Hematopoietic multipotent progenitor cell treated with erythropoietin and hydrocortisone succinate and interleukin-3 and kit ligand, for 15 days (in vitro differentiated cells): ENCODE results near the gene CLCN7.
A peak's percentile ranks its signal among the peaks of the same experiment; 100 is the strongest.

Experiments
- DNase-seq: peaks from one replicate; pipeline ENCODE4 v3.0.0-alpha.2; 2015; ENCODE audit warnings: low spot score

Gene CLCN7

GRCh38 chr16:1430759-1431496, 43.9 kb downstream of the CLCN7 start, which contains the start of gene PERCC1:
Gene PERCC1 (plus strand): TSS chr16:1431078. CDS start chr16:1432594, 1,516 bp downstream.
- DNase-seq: no peak

- no peak for DNase-seq
These were observed 44.5 kb downstream of the CLCN7 start for GRCh38 chr16:1430214-1430758.

GRCh38 chr16:1429631-1430030, 45.2 kb downstream of the CLCN7 start:
- no peak for DNase-seq

- DNase-seq: no peak
These were observed 45.8 kb downstream of the CLCN7 start for GRCh38 chr16:1429012-1429411.

- no peak for DNase-seq
These were observed 46.3 kb downstream of the CLCN7 start for GRCh38 chr16:1428511-1428910.

DNA sequence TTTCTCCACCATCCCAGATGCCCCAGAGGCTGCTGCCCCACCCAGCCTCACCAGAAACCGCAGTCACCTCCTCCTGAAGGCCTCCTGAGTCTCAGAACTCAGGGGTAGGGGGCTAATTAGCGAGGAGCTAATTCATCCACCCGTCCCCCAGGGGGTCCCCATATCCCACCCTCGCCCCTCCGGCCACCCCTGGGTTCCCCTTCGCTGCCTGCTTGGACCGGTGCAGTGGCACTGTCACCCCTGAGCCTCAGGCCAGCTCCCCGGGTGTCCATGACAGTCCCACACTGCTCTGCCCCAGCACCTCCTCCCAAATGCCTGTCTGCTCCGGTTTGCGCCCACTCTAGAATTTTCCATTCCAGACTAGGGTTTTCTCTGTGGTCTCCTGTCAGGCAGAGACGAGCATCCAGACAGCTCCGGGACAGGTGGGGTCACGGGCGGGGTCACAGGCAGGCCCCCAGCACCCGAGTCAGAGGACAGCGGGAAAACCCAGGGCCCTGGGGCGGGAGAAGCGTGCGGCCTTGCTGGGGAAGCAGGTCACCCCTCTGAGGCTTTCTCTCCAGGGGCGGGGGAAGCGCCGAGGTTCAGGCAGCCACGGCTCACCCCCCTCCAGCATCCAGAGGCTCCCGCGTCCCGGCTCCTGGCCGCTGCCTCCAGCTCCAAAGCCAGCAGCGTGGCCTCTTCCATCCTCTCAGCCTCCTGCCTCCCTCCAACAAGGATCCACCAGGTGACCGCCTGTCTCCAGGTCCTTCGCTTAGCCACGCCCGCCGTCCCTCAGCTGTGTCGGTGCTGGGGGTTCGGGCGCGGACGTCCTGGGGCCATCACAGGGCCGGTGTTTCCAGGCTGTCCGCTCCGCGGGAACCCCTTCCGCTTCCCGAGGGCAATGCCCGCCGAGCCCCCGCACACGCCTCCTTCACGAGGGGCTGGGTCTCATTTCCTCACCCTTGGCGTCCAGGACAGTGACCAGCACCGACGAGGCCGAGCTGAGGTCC, 47.1 kb downstream of the CLCN7 start:
- no peak for DNase-seq

- DNase-seq: peak; percentile 8
These were observed 47.9 kb downstream of the CLCN7 start for GRCh38 chr16:1426734-1427471.

DNA sequence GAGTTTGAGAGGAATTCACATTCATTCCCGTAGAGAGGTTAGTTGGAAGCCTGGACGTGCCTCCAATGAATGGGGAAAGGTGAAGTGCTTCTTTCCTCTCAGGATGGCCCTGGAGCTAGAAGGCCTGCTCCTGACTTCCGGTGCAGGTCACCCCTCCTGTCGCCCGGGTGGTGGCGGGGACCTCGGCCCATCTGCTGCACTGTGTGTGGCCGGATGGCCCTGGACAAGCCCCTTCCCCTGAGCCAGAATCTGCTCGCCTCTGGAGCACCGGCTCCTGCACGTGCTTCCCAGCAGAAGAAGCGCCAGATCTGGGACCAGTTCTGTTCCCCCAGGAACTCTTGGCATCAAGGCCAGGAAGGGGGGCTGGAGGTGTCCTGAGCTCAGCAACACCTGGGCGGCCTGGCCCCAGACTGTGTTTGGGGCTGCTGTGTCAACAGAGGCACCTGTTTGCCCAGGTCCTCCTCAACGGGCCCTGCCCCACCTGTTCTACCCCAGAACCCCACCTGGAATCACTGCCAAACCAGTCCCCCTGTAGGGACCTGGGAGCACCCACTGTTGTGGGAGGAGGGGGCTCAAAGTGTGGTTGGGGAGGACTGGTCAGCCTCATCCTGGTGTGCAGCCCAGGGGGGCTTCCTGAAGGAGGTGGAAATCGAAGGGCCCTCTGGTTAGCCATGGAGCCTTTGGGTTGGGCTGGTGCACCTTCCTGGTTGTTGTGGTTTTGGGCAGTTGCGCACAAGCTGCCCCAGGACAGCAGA, 49.0 kb downstream of the CLCN7 start:
- DNase-seq: no peak

GRCh38 chr16:1424028-1424427, 50.8 kb downstream of the CLCN7 start:
- DNase-seq: no peak

DNA sequence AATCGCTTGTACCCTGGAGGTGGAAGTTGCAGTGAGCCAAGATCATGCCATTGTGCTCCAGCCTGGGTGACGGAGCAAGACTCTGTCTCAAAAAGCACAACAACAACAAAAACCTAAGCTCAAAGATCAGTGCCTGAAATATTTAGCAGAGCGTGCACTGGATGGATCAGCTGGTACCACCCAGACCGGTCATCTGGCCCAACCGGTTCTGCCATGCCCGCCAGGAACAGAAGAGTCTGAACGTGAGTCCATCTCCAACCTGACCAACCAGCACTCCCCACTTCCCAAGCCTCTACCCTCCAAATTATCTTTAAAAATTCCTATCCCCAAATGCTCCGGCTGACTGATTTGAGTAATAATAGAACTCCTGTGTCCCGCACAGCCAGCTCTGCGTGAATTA, 52.8 kb downstream of the CLCN7 start:
- DNase-seq: no peak

GRCh38 chr16:1420111-1420539, 54.7 kb downstream of the CLCN7 start:
- DNase-seq: peak; percentile 9

DNA sequence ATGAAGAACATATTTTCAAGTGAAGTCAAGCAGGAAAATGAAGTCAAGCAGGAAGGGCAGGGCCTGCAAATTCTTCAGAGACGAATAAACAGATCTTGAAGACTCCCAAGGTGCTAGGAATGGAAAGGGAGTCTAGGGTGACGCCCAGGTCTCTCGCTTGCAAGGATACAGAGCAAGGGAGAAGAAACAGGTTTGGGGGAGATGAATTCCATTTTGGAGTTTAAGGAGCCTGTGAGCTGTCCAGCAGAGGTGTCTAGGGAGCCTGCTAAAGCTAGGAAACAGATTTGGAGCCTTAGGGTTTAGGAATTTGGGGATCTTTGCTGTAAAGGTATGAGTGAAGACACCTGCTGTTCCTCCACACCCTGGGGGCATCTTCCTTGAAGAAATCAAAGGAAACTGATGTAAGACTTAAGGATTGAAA, 58.3 kb downstream of the CLCN7 start:
- no peak for DNase-seq

DNA sequence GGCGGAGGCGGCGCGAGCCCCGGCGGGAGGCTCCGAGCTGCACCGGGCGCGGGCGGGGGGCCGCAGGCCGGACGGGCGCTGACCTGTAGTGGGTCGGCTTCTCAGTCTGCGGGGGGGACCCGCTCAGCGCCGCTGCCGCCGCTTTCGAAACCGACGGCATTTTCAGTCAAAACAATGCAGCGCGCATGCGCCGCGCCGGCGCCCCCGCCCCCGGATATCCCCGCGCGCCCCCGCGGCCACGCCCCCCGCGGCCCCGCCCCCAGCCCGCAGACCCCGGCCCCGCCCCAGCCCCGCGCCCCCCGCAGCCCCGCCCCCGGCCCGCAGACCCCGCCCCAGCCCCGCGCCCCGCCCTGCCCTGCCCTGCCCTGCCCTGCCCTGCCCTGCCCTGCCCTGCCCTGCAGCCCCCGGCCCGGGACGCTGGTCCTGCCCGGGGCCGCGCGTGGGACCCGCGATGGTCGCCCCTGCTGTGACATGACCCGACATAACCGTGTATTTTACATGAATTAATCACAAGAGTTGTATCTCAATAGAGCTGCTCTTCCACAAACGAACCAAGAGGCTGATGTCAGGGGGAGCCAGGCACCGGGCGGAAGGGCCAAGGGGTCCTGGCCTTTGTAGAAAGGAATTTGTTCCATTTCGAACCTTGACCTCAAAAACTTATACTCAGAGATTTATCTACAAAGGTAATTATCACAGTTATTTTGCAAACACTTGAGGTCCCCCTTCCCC, 60.1 kb downstream of the CLCN7 start, which contains the start of gene UNKL:
Gene UNKL, minus strand, starts transcription at position 173 of the 729 bp plus-strand sequence. Its CDS starts 13 bp downstream, at position 160.
- DNase-seq: peak; percentile 54

- DNase-seq: peak; percentile 74
These were observed 60.9 kb downstream of the CLCN7 start for GRCh38 chr16:1413684-1414531.

DNA sequence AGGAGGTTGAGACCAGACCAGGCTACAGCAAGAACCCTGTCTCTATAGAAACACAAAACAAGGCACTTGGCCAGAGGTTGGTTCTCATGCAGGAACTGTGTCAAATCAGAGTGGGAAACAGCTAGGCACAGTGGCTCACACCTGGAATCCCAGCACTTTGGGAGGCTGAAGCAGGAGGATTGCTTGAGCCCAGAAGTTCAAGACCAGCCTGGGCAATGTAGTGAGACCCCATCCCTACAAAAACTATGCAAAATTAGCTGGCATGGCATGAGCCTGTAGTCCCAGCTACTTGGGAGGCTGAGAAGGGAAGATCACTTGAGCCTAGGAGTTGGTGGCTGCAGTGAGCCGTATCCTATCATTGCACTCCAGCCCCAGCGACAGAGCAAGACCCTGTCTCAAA, 62.0 kb downstream of the CLCN7 start:
- no peak for DNase-seq

GRCh38 chr16:1408171-1408837, 66.5 kb downstream of the CLCN7 start:
- DNase-seq: peak; percentile 86

DNA sequence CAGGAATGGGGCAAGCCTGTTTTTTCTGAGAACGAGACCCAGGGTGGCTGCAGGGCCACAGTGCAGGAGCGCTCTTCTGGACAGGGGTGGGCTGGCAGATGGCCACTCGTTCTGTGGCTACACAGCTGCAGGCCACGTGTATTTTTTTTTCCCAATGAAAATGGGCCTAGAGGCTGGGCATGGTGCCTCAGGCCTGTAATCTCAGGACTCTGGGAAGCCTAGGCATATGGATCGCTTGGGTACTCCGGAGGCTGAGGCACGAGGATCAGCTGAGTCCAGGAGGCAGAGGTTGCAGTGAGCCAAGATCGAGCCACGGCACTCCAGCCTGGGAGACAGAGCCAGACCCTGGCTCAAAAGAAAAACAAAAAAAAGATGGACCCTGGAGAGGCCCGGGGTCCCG, 67.1 kb downstream of the CLCN7 start:
- DNase-seq: no peak

GRCh38 chr16:1403733-1404132, 71.1 kb downstream of the CLCN7 start:
- no peak for DNase-seq

GRCh38 chr16:1403036-1403435, 71.8 kb downstream of the CLCN7 start:
- no peak for DNase-seq
